ENCODE results near the gene UBE4A. TPM values are rescaled to one million over a fixed set of nuclear protein-coding genes. Genes with fewer than 3 reads are reported as not detected.

Gene UBE4A
- polyA plus RNA-seq, 1 donor (not counting 4 experiments of a cell fraction or from before 2014, with no cell fraction given), result 19.5 TPM

DNA sequence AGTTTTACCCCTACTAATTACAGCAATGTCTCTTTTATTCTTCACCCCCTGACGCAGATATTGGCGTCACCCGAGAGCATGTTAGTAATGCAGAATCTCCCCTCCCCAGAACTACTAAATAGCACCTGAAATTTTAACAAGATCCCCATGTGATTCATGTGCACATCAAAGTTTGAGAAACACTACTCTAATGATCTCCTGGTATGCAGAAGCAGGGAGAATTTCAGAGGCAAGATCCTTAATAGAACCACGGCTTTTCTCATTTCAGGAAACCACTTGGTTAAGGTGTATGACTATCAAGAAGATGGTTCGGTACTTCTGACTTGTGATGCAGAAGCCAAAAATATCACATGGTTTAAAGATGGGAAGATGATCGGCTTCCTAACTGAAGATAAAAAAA is 9.9 kb upstream of the UBE4A start:
- no peaks in the 10 kb centered on the region for H3K79me2 ChIP-seq (ENCODE audit: control insufficient read depth, insufficient read depth, low read length)
- no peaks in the 10 kb centered on the region for H3K36me3 ChIP-seq (ENCODE audit: control insufficient read depth in 2 of 2, extremely low read depth in 1 of 2, insufficient read depth in 2 of 2, low read length in 2 of 2)
- dilution Hi-C loops (cut with MboI; ENCODE audit: extremely low pct_ligation_motif_present, low sequenced_read_pairs), result no loop called here
- DNase-seq (ENCODE audit: low read depth, low spot score) (no peak), FAIRE-seq (no peak)
- H3K27me3 ChIP-seq (ENCODE audit: control insufficient read depth, extremely low read depth, insufficient read depth, low read length), result peaks cover 20% of the 10 kb centered on the region
- H4K20me1 ChIP-seq (ENCODE audit: control insufficient read depth, extremely low read depth, insufficient read depth, low read length), result no peaks in the 10 kb centered on the region
- no peaks in the 10 kb centered on the region for H3K9me3 ChIP-seq (ENCODE audit: control insufficient read depth, low read depth, low read length)
- H3K4me3 ChIP-seq (ENCODE audit: control insufficient read depth in 2 of 3, extremely low read depth in 1 of 3, insufficient read depth in 2 of 3, low read depth in 1 of 3, low read length in 3 of 3), result no peak overlapping the region
- no peaks in the 10 kb centered on the region for H3K9me1 ChIP-seq (ENCODE audit: control insufficient read depth, extremely low read depth, insufficient read depth, low read length)
- no peak overlapping the region for H3K27ac ChIP-seq (ENCODE audit: control insufficient read depth, insufficient read depth, low read length)
- H3K4me2 ChIP-seq (ENCODE audit: control insufficient read depth, extremely low read depth, insufficient read depth, low read depth, low read length), result no peak overlapping the region
- no peak overlapping the region for H3K9ac ChIP-seq (ENCODE audit: control insufficient read depth, extremely low read depth, insufficient read depth, low read length)
- TF ChIP-seq EZH2 (IDR thresholded peaks at IDR 0.05; ENCODE audit: low read length) (no peak), CTCF (optimal IDR thresholded peaks at IDR 0.05 in 1 of 3, IDR thresholded peaks at IDR 0.05 in 1 of 3, conservative IDR thresholded peaks at IDR 0.05 in 1 of 3; ENCODE audit: extremely low read depth in 1 of 3, insufficient read depth in 2 of 3, low read length in 3 of 3) (no peak)
- no peak overlapping the region for H2AFZ ChIP-seq (ENCODE audit: control insufficient read depth, low read length)
- H3K4me1 ChIP-seq (ENCODE audit: control insufficient read depth, extremely low read depth, insufficient read depth, low read length), result no peaks in the 10 kb centered on the region

DNA sequence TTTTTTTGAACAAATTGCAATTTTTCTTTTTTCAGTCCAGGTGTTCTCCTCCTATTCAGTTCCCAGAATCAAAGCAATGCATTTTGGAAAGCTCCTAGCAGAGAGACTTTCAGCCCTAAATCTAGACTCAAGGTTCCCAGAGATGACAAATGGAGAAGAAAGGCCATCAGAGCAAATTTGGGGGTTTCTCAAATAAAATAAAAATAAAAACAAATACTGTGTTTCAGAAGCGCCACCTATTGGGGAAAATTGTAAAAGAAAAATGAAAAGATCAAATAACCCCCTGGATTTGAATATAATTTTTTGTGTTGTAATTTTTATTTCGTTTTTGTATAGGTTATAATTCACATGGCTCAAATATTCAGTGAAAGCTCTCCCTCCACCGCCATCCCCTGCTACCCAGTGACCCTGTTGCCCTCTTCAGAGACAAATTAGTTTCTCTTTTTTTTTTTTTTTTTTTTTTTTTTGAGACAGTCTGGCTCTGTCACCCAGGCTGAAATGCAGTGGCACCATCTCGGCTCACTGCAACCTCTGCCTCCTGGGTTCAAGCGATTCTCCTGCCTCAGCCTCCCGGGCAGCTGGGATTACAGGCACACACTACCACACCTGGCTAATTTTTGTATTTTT is 6.2 kb upstream of the UBE4A start:
- TF ChIP-seq CTCF (optimal IDR thresholded peaks at IDR 0.05 in 1 of 3, IDR thresholded peaks at IDR 0.05 in 1 of 3, conservative IDR thresholded peaks at IDR 0.05 in 1 of 3; ENCODE audit: extremely low read depth in 1 of 3, insufficient read depth in 2 of 3, low read length in 3 of 3) (peak in 2 of 3 experiments; percentile 23 to 27), EZH2 (IDR thresholded peaks at IDR 0.05; ENCODE audit: low read length) (no peak)
- DNase-seq (ENCODE audit: low read depth, low spot score) (no peak), FAIRE-seq (no peak)
- Histone ChIP-seq H3K4me1 (ENCODE audit: control insufficient read depth, extremely low read depth, insufficient read depth, low read length) (no peaks in the 10 kb centered on the region), H4K20me1 (ENCODE audit: control insufficient read depth, extremely low read depth, insufficient read depth, low read length) (no peaks in the 10 kb centered on the region), H3K27me3 (ENCODE audit: control insufficient read depth, extremely low read depth, insufficient read depth, low read length) (peaks cover 14% of the 10 kb centered on the region), H3K4me2 (ENCODE audit: control insufficient read depth, extremely low read depth, insufficient read depth, low read depth, low read length) (no peak overlapping the region), H3K4me3 (ENCODE audit: control insufficient read depth in 2 of 3, extremely low read depth in 1 of 3, insufficient read depth in 2 of 3, low read depth in 1 of 3, low read length in 3 of 3) (no peak overlapping the region), H3K27ac (ENCODE audit: control insufficient read depth, insufficient read depth, low read length) (no peak overlapping the region), H3K36me3 (ENCODE audit: control insufficient read depth in 2 of 2, extremely low read depth in 1 of 2, insufficient read depth in 2 of 2, low read length in 2 of 2) (no peaks in the 10 kb centered on the region), H3K9ac (ENCODE audit: control insufficient read depth, extremely low read depth, insufficient read depth, low read length) (no peak overlapping the region), H3K9me3 (ENCODE audit: control insufficient read depth, low read depth, low read length) (no peaks in the 10 kb centered on the region), H3K9me1 (ENCODE audit: control insufficient read depth, extremely low read depth, insufficient read depth, low read length) (no peaks in the 10 kb centered on the region), H3K79me2 (ENCODE audit: control insufficient read depth, insufficient read depth, low read length) (no peaks in the 10 kb centered on the region), H2AFZ (ENCODE audit: control insufficient read depth, low read length) (no peak overlapping the region)
- dilution Hi-C loops (cut with MboI; ENCODE audit: extremely low pct_ligation_motif_present, low sequenced_read_pairs), result no loop called here

All from keratinocyte (primary cell).